Testis (tissue), 3 donors: ENCODE results near the gene SDK1. TPM values are rescaled to one million over a fixed set of nuclear protein-coding genes. Genes with fewer than 3 reads are reported as not detected.

ENCODE experiments used
- DNase-seq: peaks from one replicate; pipeline ENCODE4 v3.0.0-alpha.2; 2019
- H3K27ac ChIP-seq, 2 donors: fragments of 200-600 bp; sonication (generic); one replicate each; pipeline ENCODE4 v1.5.1; 2019
- H3K27me3 ChIP-seq: fragments of 200-600 bp; sonication (generic); one replicate; pipeline ENCODE4 v1.5.1; 2019
- H3K36me3 ChIP-seq: fragments of 200-600 bp; sonication (generic); one replicate; pipeline ENCODE4 v1.5.1; 2017; ENCODE audit warnings: low read depth; ENCODE audit errors: missing control alignments
- H3K4me1 ChIP-seq: fragments of 200-600 bp; sonication (generic); one replicate; pipeline ENCODE4 v1.5.1; 2019
- H3K4me3 ChIP-seq, 2 donors: fragments of 200-600 bp; sonication (generic); one replicate each; pipeline ENCODE4 v1.5.1; 2017 to 2019
- H3K9me3 ChIP-seq: fragments of 200-600 bp; sonication (generic); one replicate; pipeline ENCODE4 v1.5.1; 2017
- CTCF ChIP-seq, 3 experiments: fragments of 450-650 bp in 2 of 3; fragments of 200-600 bp in 1 of 3; sonication (generic) in 1 of 3; IDR thresholded peaks; one replicate each; pipeline ENCODE4 v1.5.1; 2016 to 2019; ENCODE audit warnings: antibody characterized with exemption in 3 of 3, mild to moderate bottlenecking in 2 of 3, moderate library complexity in 1 of 3
- POLR2A ChIP-seq: fragments of 450-650 bp; IDR thresholded peaks from one replicate; pipeline ENCODE4 v1.6.1; 2017; ENCODE audit warnings: antibody characterized with exemption, mild to moderate bottlenecking, moderate library complexity
- WGBS, 2 donors: methylation state at CpG; one replicate each; pipeline ENCODE4 v1.1.5; 2018; 5-methylcytosine and 5-hydroxymethylcytosine counted together
- intact Hi-C: fragments of 100-400 bp; cut with DNase I; formaldehyde crosslinking; loops from one replicate; pipeline ENCODE4 v1.15.1; 2023; ENCODE audit warnings: low total_unique reads
- polyA plus RNA-seq: library from polyadenylated mRNA; stranded (reverse); fragments of 350-450 nt; fragmentation: Illumina TruSeq; extraction: RNeasy Lipid Tissue Mini Kit (QIAGEN cat#74804); gene quantifications from one replicate; pipeline ENCODE4 v1.2.3, GENCODE V29; 2014; ENCODE audit warnings: low read depth, low replicate concordance; ENCODE audit not compliant: insufficient read depth
- total RNA-seq, 2 donors: library from RNA; depleted of rRNA; stranded (reverse); fragments of >200 nt; gene quantifications; one replicate each; pipeline ENCODE4 v1.2.3, GENCODE V29; 2016

Gene SDK1
- total and polyA plus RNA-seq, 3 donors from 2014 or later: 20.0 to 36.2 (median 24.9) TPM

GRCh38 chr7:4139656-4140625 lies 838.9 kb downstream of the SDK1 start:
- H3K4me1 ChIP-seq: no peaks in the 10 kb centered on the region
- DNase-seq: no peak
- no peaks in the 10 kb centered on the region for H3K9me3 ChIP-seq
- TF ChIP-seq CTCF (IDR thresholded peaks at IDR 0.05) (no peak), POLR2A (no peak)
- H3K27me3 ChIP-seq: no peaks in the 10 kb centered on the region
- no peak overlapping the region for H3K27ac ChIP-seq
- 83 to 85% methylated on average over 16 to 21 of the region's 21 CpGs for WGBS, 2 donors
- H3K36me3 ChIP-seq: no peaks in the 10 kb centered on the region
- intact Hi-C loops: no loop called here
- no peak overlapping the region for H3K4me3 ChIP-seq

- DNase-seq: no peak
Observed at GRCh38 chr7:4140933-4141332, 839.9 kb downstream of the SDK1 start.

GRCh38 chr7:4143006-4143405 lies 842.0 kb downstream of the SDK1 start:
- TF ChIP-seq POLR2A: no peak
- no peak for TF ChIP-seq CTCF (IDR thresholded peaks at IDR 0.05)
- Histone ChIP-seq H3K36me3 (no peaks in the 10 kb centered on the region), H3K27ac (no peak overlapping the region), H3K9me3 (no peaks in the 10 kb centered on the region), H3K4me3 (no peak overlapping the region), H3K27me3 (no peaks in the 10 kb centered on the region), H3K4me1 (no peaks in the 10 kb centered on the region)
- DNase-seq: no peak
- WGBS, 2 donors: 93 to 99% methylated on average over 7 of the region's 7 CpGs
- intact Hi-C loops: no loop called here

More at GRCh38 chr7:4140933-4141332, 839.9 kb downstream of the SDK1 start:
- no peak overlapping the region for H3K27ac ChIP-seq
- H3K27me3 ChIP-seq: no peaks in the 10 kb centered on the region
- H3K4me3 ChIP-seq: no peak overlapping the region
- no peaks in the 10 kb centered on the region for H3K9me3 ChIP-seq
- no peaks in the 10 kb centered on the region for H3K36me3 ChIP-seq
- H3K4me1 ChIP-seq: no peaks in the 10 kb centered on the region
- WGBS, 2 donors: 85 to 88% methylated on average over 5 of the region's 5 CpGs
- intact Hi-C loops: no loop called here
- TF ChIP-seq POLR2A (no peak), CTCF (IDR thresholded peaks at IDR 0.05) (no peak)

- Histone ChIP-seq H3K27me3 (no peaks in the 10 kb centered on the region), H3K4me1 (no peaks in the 10 kb centered on the region), H3K36me3 (no peaks in the 10 kb centered on the region), H3K9me3 (no peaks in the 10 kb centered on the region), H3K27ac (no peak overlapping the region), H3K4me3 (no peak overlapping the region)
- intact Hi-C loops: no loop called here
- 89 to 93% methylated on average over 14 to 26 of the region's 27 CpGs for WGBS, 2 donors
- no peak for DNase-seq
- TF ChIP-seq POLR2A (no peak), CTCF (IDR thresholded peaks at IDR 0.05) (no peak)
Observed at GRCh38 chr7:4143511-4144171, 842.6 kb downstream of the SDK1 start.
